Caco-2 (cell line): ENCODE data around the gene STYXL2. TPM values are rescaled to one million over a fixed set of nuclear protein-coding genes. Genes with fewer than 3 reads are reported as not detected.

ENCODE experiments used
- BruUV-seq: library from RNA; stranded (reverse); fragments of 400-500 nt; replicated peaks from 2 replicates; lab custom pipeline; 2021; lab: Mats Ljungman, UMichigan
- CTCF ChIA-PET: fragments of 300-600 bp; sonication (Branson Sonifier 250); formaldehyde crosslinking; loops from one replicate; lab custom pipeline; 2022; ENCODE audit warnings: antibody characterized with exemption; lab: Charles Lee
- POLR2A ChIA-PET: fragments of 300-600 bp; sonication (Branson Sonifier 250); formaldehyde crosslinking; loops from one replicate; lab custom pipeline; 2022; ENCODE audit warnings: antibody characterized with exemption; lab: Charles Lee
- DNase-seq, 2 experiments: peaks; one replicate each; pipeline versions ENCODE4 v3.0.0 to v3.0.0-alpha.2; 2020 to 2022
- H3K27me3 ChIP-seq: replicated peaks from 2 replicates; pipeline ENCODE4 v1.6.0; 2011; ENCODE audit warnings: low read length; ENCODE audit not compliant: control insufficient read depth, insufficient read depth
- H3K36me3 ChIP-seq: 2 replicates; pipeline ENCODE4 v1.5.1; 2011; ENCODE audit warnings: low read length; ENCODE audit not compliant: control insufficient read depth, insufficient read depth
- H3K4me1 ChIP-seq: fragments of 250-450 bp; sonication (Bioruptor Pico); 2 replicates; pipeline ENCODE4 v1.5.1; 2020; ENCODE audit warnings: mild to moderate bottlenecking
- H3K4me3 ChIP-seq: 2 replicates; pipeline ENCODE4 v1.5.1; 2011; ENCODE audit warnings: low read depth, mild to moderate bottlenecking, control low read depth, low read length
- H3K9me3 ChIP-seq: fragments of 250-450 bp; sonication (Bioruptor Pico); 2 replicates; pipeline ENCODE4 v1.5.1; 2020; ENCODE audit warnings: mild to moderate bottlenecking, moderate library complexity
- H3K27ac Mint-ChIP-seq: one replicate; pipeline ENCODE4 v1.8.0; 2022; ENCODE audit warnings: mixed read lengths; ENCODE audit not compliant: unreplicated experiment
- H3K27me3 Mint-ChIP-seq: one replicate; pipeline ENCODE4 v1.8.0; 2022; ENCODE audit warnings: mixed read lengths; ENCODE audit not compliant: insufficient read depth, unreplicated experiment
- H3K36me3 Mint-ChIP-seq: one replicate; pipeline ENCODE4 v1.8.0; 2022; ENCODE audit warnings: mild to moderate bottlenecking, mixed read lengths; ENCODE audit not compliant: insufficient read depth, unreplicated experiment
- H3K4me1 Mint-ChIP-seq: one replicate; pipeline ENCODE4 v1.8.0; 2022; ENCODE audit warnings: low read depth, mixed read lengths; ENCODE audit not compliant: unreplicated experiment
- H3K4me3 Mint-ChIP-seq: one replicate; pipeline ENCODE4 v1.8.0; 2022; ENCODE audit warnings: mild to moderate bottlenecking, moderate library complexity, mixed read lengths; ENCODE audit not compliant: unreplicated experiment
- H3K9me3 Mint-ChIP-seq: one replicate; pipeline ENCODE4 v1.8.0; 2022; ENCODE audit warnings: mixed read lengths; ENCODE audit not compliant: unreplicated experiment
- CTCF ChIP-seq, 2 experiments: fragments of 200-600 bp in 1 of 2; IDR thresholded peaks; 1 replicate in 1 of 2; 2 replicates in 1 of 2; pipeline versions ENCODE4 v1.5.1 to v1.8.0; 2011 to 2022; ENCODE audit warnings: antibody characterized with exemption in 1 of 2, control low read depth in 1 of 2, inconsistent platforms in 1 of 2, low read depth in 1 of 2, low read length in 1 of 2, mild to moderate bottlenecking in 1 of 2, moderate library complexity in 1 of 2; ENCODE audit not compliant: insufficient read depth in 1 of 2, severe bottlenecking in 1 of 2, unreplicated experiment in 1 of 2
- intact Hi-C: fragments of 100-400 bp; cut with micrococcal nuclease; formaldehyde crosslinking; loops from one replicate; pipeline ENCODE4 v1.10.0; 2022; ENCODE audit not compliant: unreplicated experiment
- total RNA-seq: library from RNA; stranded (reverse); gene quantifications from 2 replicates; pipeline ENCODE4 v1.2.3, GENCODE V29; 2022

The STYXL2 gene
- total RNA-seq, 1 experiment from 2014 or later = not detected

- Mint-ChIP-seq H3K27ac (no peak overlapping the region), H3K36me3 (no peaks in the 10 kb centered on the region), H3K27me3 (no peaks in the 10 kb centered on the region), H3K9me3 (peaks cover 24% of the 10 kb centered on the region), H3K4me3 (no peak overlapping the region), H3K4me1 (no peaks in the 10 kb centered on the region)
- intact Hi-C loops = loop anchor here (1.0 to 2.0 kb wide), 2 partner anchors 22 to 138 kb away; partner anchors contain the start of gene POU2F1
- DNase-seq = peak; percentile 66 to 88
- H3K9me3 ChIP-seq = no peaks in the 10 kb centered on the region
- ChIA-PET CTCF (interaction anchor here (1.0 kb wide), 1 partner anchor 138 kb away, joined by 7 read pairs; no protein-coding TSS in a partner anchor), POLR2A (interaction anchor here (1.6 kb wide), 1 partner anchor 138 kb away, joined by 17 read pairs; the partner anchor contains the start of gene POU2F1)
- TF ChIP-seq CTCF (IDR thresholded peaks at IDR 0.05; ENCODE audit: insufficient read depth in 1 of 2, low read depth in 1 of 2, low read length in 1 of 2, severe bottlenecking in 1 of 2, unreplicated experiment in 1 of 2) = no peak
- BruUV-seq = no TSS peak
- no peaks in the 10 kb centered on the region for H3K36me3 ChIP-seq
- H3K4me1 ChIP-seq = peaks cover 28% of the 10 kb centered on the region
- no peaks in the 10 kb centered on the region for H3K27me3 ChIP-seq
- no peak overlapping the region for H3K4me3 ChIP-seq
Measured at GRCh38 chr1:167082511-167083027, 11.3 kb upstream of the STYXL2 start.

GRCh38 chr1:167083066-167083665, 10.7 kb upstream of the STYXL2 start:
- no peak for TF ChIP-seq CTCF (IDR thresholded peaks at IDR 0.05; ENCODE audit: insufficient read depth in 1 of 2, low read depth in 1 of 2, low read length in 1 of 2, severe bottlenecking in 1 of 2, unreplicated experiment in 1 of 2)
- peak in 1 of 2 experiments; percentile 7 for DNase-seq

GRCh38 chr1:167083871-167084270, 10.0 kb upstream of the STYXL2 start:
- Histone ChIP-seq H3K4me1 (peaks cover 28% of the 10 kb centered on the region), H3K27me3 (no peaks in the 10 kb centered on the region), H3K9me3 (no peaks in the 10 kb centered on the region), H3K4me3 (no peak overlapping the region), H3K36me3 (no peaks in the 10 kb centered on the region)
- intact Hi-C loops = loop anchor here (2.0 kb wide), 1 partner anchor 21 kb away; no protein-coding TSS in a partner anchor
- Mint-ChIP-seq H3K4me1 (no peaks in the 10 kb centered on the region), H3K9me3 (peaks cover 24% of the 10 kb centered on the region), H3K27ac (no peak overlapping the region), H3K27me3 (no peaks in the 10 kb centered on the region), H3K4me3 (no peak overlapping the region), H3K36me3 (no peaks in the 10 kb centered on the region)
- no peak for TF ChIP-seq CTCF (IDR thresholded peaks at IDR 0.05; ENCODE audit: insufficient read depth in 1 of 2, low read depth in 1 of 2, low read length in 1 of 2, severe bottlenecking in 1 of 2, unreplicated experiment in 1 of 2)
- ChIA-PET POLR2A (no interaction called here), CTCF (interaction anchor here (0.8 kb wide), 1 partner anchor 136 kb away, joined by 6 read pairs; the partner anchor contains the start of gene POU2F1)
- no TSS peak for BruUV-seq
- no peak for DNase-seq

More at GRCh38 chr1:167083066-167083665, 10.7 kb upstream of the STYXL2 start:
- Histone ChIP-seq H3K27me3 (no peaks in the 10 kb centered on the region), H3K4me3 (no peak overlapping the region), H3K9me3 (no peaks in the 10 kb centered on the region), H3K36me3 (no peaks in the 10 kb centered on the region), H3K4me1 (peaks cover 28% of the 10 kb centered on the region)
- H3K27ac Mint-ChIP-seq = no peak overlapping the region
- ChIA-PET POLR2A (interaction anchor here (1.6 kb wide), 1 partner anchor 137 kb away, joined by 17 read pairs; the partner anchor contains the start of gene POU2F1), CTCF (interaction anchor here (1.0 kb wide), 1 partner anchor 137 kb away, joined by 7 read pairs; no protein-coding TSS in a partner anchor)
- BruUV-seq = no TSS peak
- H3K4me1 Mint-ChIP-seq = no peaks in the 10 kb centered on the region
- peaks cover 24% of the 10 kb centered on the region for H3K9me3 Mint-ChIP-seq
- intact Hi-C loops = loop anchor here (2.0 kb wide), 1 partner anchor 22 kb away; no protein-coding TSS in a partner anchor
- no peaks in the 10 kb centered on the region for H3K36me3 Mint-ChIP-seq
- no peak overlapping the region for H3K4me3 Mint-ChIP-seq
- no peaks in the 10 kb centered on the region for H3K27me3 Mint-ChIP-seq
